Trophoblast cell (in vitro differentiated cells and primary cell): ENCODE results near the gene FANCE.

ENCODE experiments used
- DNase-seq, 2 donors: peaks; one replicate each; pipeline ENCODE4 v3.0.0-alpha.2; 2016
- H2AFZ ChIP-seq: 2 replicates; pipeline ENCODE4 v1.6.1; 2013; ENCODE audit warnings: low read length, moderate library complexity, mild to moderate bottlenecking; ENCODE audit not compliant: insufficient read depth, poor library complexity
- H2AK5ac ChIP-seq: 2 replicates; pipeline ENCODE4 v1.6.1; 2013; ENCODE audit warnings: mild to moderate bottlenecking, low read length
- H2BK120ac ChIP-seq: 2 replicates; pipeline ENCODE4 v1.6.1; 2013; ENCODE audit warnings: low read length, mild to moderate bottlenecking, moderate library complexity; ENCODE audit not compliant: insufficient read depth, poor library complexity
- H2BK12ac ChIP-seq: 2 replicates; pipeline ENCODE4 v1.6.1; 2013; ENCODE audit warnings: mild to moderate bottlenecking, low read length, moderate library complexity
- H2BK5ac ChIP-seq: 2 replicates; pipeline ENCODE4 v1.6.1; 2013; ENCODE audit warnings: low read length, low read depth, moderate library complexity, mild to moderate bottlenecking; ENCODE audit not compliant: poor library complexity
- H3K14ac ChIP-seq: 2 replicates; pipeline ENCODE4 v1.6.1; 2013; ENCODE audit warnings: mild to moderate bottlenecking, low read length
- H3K18ac ChIP-seq: 2 replicates; pipeline ENCODE4 v1.6.1; 2013; ENCODE audit warnings: mild to moderate bottlenecking, low read length
- H3K23ac ChIP-seq: 2 replicates; pipeline ENCODE4 v1.6.1; 2013; ENCODE audit warnings: low read length
- H3K27ac ChIP-seq: 2 replicates; pipeline ENCODE4 v1.5.1; 2013; ENCODE audit warnings: low read depth, mild to moderate bottlenecking, inconsistent platforms, low read length, moderate library complexity
- H3K27me3 ChIP-seq: 2 replicates; pipeline ENCODE4 v1.6.1; 2013; ENCODE audit warnings: inconsistent platforms, mild to moderate bottlenecking, low read length, moderate library complexity; ENCODE audit not compliant: insufficient read depth
- H3K36me3 ChIP-seq, 2 experiments: 1 replicate in 1 of 2; 2 replicates in 1 of 2; pipeline ENCODE4 v1.6.1; 2013; ENCODE audit warnings: low read length in 2 of 2, mild to moderate bottlenecking in 2 of 2, moderate library complexity in 1 of 2; ENCODE audit not compliant: insufficient read depth in 2 of 2, control insufficient read depth in 1 of 2
- H3K4ac ChIP-seq: 2 replicates; pipeline ENCODE4 v1.6.1; 2013; ENCODE audit warnings: low read depth, mild to moderate bottlenecking, low read length, moderate library complexity
- H3K4me1 ChIP-seq, 2 experiments: 1 replicate in 1 of 2; 2 replicates in 1 of 2; pipeline ENCODE4 v1.6.1; 2013; ENCODE audit warnings: low read length in 2 of 2, mild to moderate bottlenecking in 2 of 2, moderate library complexity in 1 of 2; ENCODE audit not compliant: insufficient read depth in 2 of 2, control insufficient read depth in 1 of 2
- H3K4me2 ChIP-seq: 2 replicates; pipeline ENCODE4 v1.6.1; 2013; ENCODE audit warnings: inconsistent platforms, mild to moderate bottlenecking, low read length, moderate library complexity
- H3K4me3 ChIP-seq: 2 replicates; pipeline ENCODE4 v1.5.1; 2013; ENCODE audit warnings: mild to moderate bottlenecking, low read depth, low read length, inconsistent platforms
- H3K79me1 ChIP-seq: one replicate; pipeline ENCODE4 v1.6.1; 2013; ENCODE audit warnings: low read length
- H3K79me2 ChIP-seq: 2 replicates; pipeline ENCODE4 v1.6.1; 2013; ENCODE audit warnings: low read length, mild to moderate bottlenecking; ENCODE audit not compliant: control insufficient read depth, insufficient read depth, poor library complexity
- H3K9ac ChIP-seq: 2 replicates; pipeline ENCODE4 v1.6.1; 2013; ENCODE audit warnings: mild to moderate bottlenecking, low read length
- H3K9me3 ChIP-seq: 2 replicates; pipeline ENCODE4 v1.6.1; 2013; ENCODE audit warnings: low read depth, mild to moderate bottlenecking, control low read depth, inconsistent platforms, low read length; ENCODE audit not compliant: insufficient read depth
- H4K12ac ChIP-seq: 2 replicates; pipeline ENCODE4 v1.6.1; 2013; ENCODE audit warnings: low read depth, mild to moderate bottlenecking, low read length, moderate library complexity
- H4K8ac ChIP-seq: 2 replicates; pipeline ENCODE4 v1.6.1; 2013; ENCODE audit warnings: low read depth, mild to moderate bottlenecking, low read length, moderate library complexity
- H4K91ac ChIP-seq: one replicate; pipeline ENCODE4 v1.6.1; 2013; ENCODE audit warnings: low read depth, mild to moderate bottlenecking, low read length, moderate library complexity
- WGBS: extraction: QIAGEN DNeasy Blood & Tissue Kit; methylation state at CpG from one replicate; pipeline ENCODE4 v1.1.7; 2013; ENCODE audit warnings: missing lambda C conversion rate; ENCODE audit not compliant: insufficient read length, insufficient coverage; ENCODE audit errors: extremely low coverage; 5-methylcytosine and 5-hydroxymethylcytosine counted together

The FANCE gene

GRCh38 chr6:35442693-35443092 lies 9.4 kb upstream of the FANCE start:
- Histone ChIP-seq H3K4ac (no peak overlapping the region), H4K12ac (no peak overlapping the region), H2BK12ac (no peak overlapping the region), H3K9ac (no peak overlapping the region), H2BK120ac (no peak overlapping the region), H3K4me1 (no peaks in the 10 kb centered on the region), H4K91ac (no peak overlapping the region), H3K36me3 (no peaks in the 10 kb centered on the region), H3K14ac (no peak overlapping the region), H3K79me2 (no peaks in the 10 kb centered on the region), H3K23ac (no peak overlapping the region), H2AK5ac (no peak overlapping the region), H3K27ac (no peak overlapping the region), H2BK5ac (no peak overlapping the region), H3K4me2 (no peak overlapping the region), H3K4me3 (no peak overlapping the region), H2AFZ (no peak overlapping the region), H3K9me3 (no peaks in the 10 kb centered on the region), H3K18ac (no peak overlapping the region), H3K27me3 (no peaks in the 10 kb centered on the region), H3K79me1 (no peaks in the 10 kb centered on the region), H4K8ac (no peak overlapping the region)
- no peak for DNase-seq
- WGBS: no CpG with 5 or more reads among the region's 5 CpGs

GRCh38 chr6:35443341-35444030 lies 8.7 kb upstream of the FANCE start:
- Histone ChIP-seq H2AFZ (no peak overlapping the region), H3K36me3 (no peaks in the 10 kb centered on the region), H3K4me1 (no peaks in the 10 kb centered on the region), H4K8ac (no peak overlapping the region), H3K14ac (no peak overlapping the region), H3K4me3 (no peak overlapping the region), H3K27me3 (no peaks in the 10 kb centered on the region), H2BK5ac (no peak overlapping the region), H2BK12ac (no peak overlapping the region), H3K4ac (no peak overlapping the region), H3K79me1 (no peaks in the 10 kb centered on the region), H3K18ac (no peak overlapping the region), H3K23ac (no peak overlapping the region), H3K9me3 (no peaks in the 10 kb centered on the region), H2BK120ac (no peak overlapping the region), H4K91ac (no peak overlapping the region), H3K79me2 (no peaks in the 10 kb centered on the region), H3K27ac (no peak overlapping the region), H2AK5ac (no peak overlapping the region), H3K4me2 (no peak overlapping the region), H4K12ac (no peak overlapping the region), H3K9ac (no peak overlapping the region)
- DNase-seq: no peak
- WGBS: no CpG with 5 or more reads among the region's 9 CpGs

- H4K91ac ChIP-seq: no peak overlapping the region
- no peak overlapping the region for H3K4me3 ChIP-seq
- H2BK120ac ChIP-seq: no peak overlapping the region
- H3K4me1 ChIP-seq: no peaks in the 10 kb centered on the region
- no peaks in the 10 kb centered on the region for H3K79me1 ChIP-seq
- no peak overlapping the region for H3K18ac ChIP-seq
- H3K27me3 ChIP-seq: no peaks in the 10 kb centered on the region
- H3K9me3 ChIP-seq: no peaks in the 10 kb centered on the region
- no peak for DNase-seq
- no peak overlapping the region for H3K14ac ChIP-seq
- no peak overlapping the region for H2BK12ac ChIP-seq
- H3K9ac ChIP-seq: no peak overlapping the region
- H2BK5ac ChIP-seq: no peak overlapping the region
- H2AFZ ChIP-seq: no peak overlapping the region
- H3K4ac ChIP-seq: no peak overlapping the region
- no CpG with 5 or more reads among the region's 7 CpGs for WGBS
- H3K36me3 ChIP-seq: no peaks in the 10 kb centered on the region
- no peak overlapping the region for H3K27ac ChIP-seq
- no peak overlapping the region for H4K8ac ChIP-seq
- no peak overlapping the region for H3K23ac ChIP-seq
- no peak overlapping the region for H2AK5ac ChIP-seq
- H3K79me2 ChIP-seq: no peaks in the 10 kb centered on the region
- no peak overlapping the region for H3K4me2 ChIP-seq
- no peak overlapping the region for H4K12ac ChIP-seq
Measured at GRCh38 chr6:35445691-35446090, 6.4 kb upstream of the FANCE start.

GRCh38 chr6:35448191-35448590 lies 3.9 kb upstream of the FANCE start:
- Histone ChIP-seq H3K4me3 (no peak overlapping the region), H3K14ac (no peak overlapping the region), H3K4me1 (peaks cover 0 to 5% of the 10 kb centered on the region in 2 experiments), H3K18ac (no peak overlapping the region), H4K91ac (no peak overlapping the region), H2BK5ac (no peak overlapping the region), H3K4me2 (no peak overlapping the region), H2AK5ac (no peak overlapping the region), H3K27ac (no peak overlapping the region), H3K79me1 (peaks cover 5% of the 10 kb centered on the region), H2BK120ac (no peak overlapping the region), H4K8ac (no peak overlapping the region), H2BK12ac (no peak overlapping the region), H3K23ac (no peak overlapping the region), H3K9me3 (no peaks in the 10 kb centered on the region), H3K4ac (no peak overlapping the region), H3K9ac (no peak overlapping the region), H2AFZ (no peak overlapping the region), H3K36me3 (no peaks in the 10 kb centered on the region), H3K79me2 (peaks cover 5% of the 10 kb centered on the region), H3K27me3 (no peaks in the 10 kb centered on the region), H4K12ac (no peak overlapping the region)
- no CpG with 5 or more reads among the region's 7 CpGs for WGBS
- DNase-seq: no peak
